HEK293 (cell line): ENCODE results near the gene SHISA9.

ENCODE experiments used
- CTCF ChIA-PET: fragments of 350-600 bp; formaldehyde crosslinking; extraction: SDS; loops from one replicate; lab custom pipeline; 2021; ENCODE audit warnings: antibody characterized with exemption; lab: Yijun Ruan, JAX
- POLR2A ChIA-PET: fragments of 300-600 bp; formaldehyde crosslinking; extraction: SDS; loops from one replicate; lab custom pipeline; 2020; ENCODE audit warnings: antibody characterized with exemption, inconsistent platforms; lab: Yijun Ruan, JAX
- H3K27ac ChIP-seq: fragments of 200-500 bp; sonication (Bioruptor generic); 2 replicates; pipeline ENCODE4 v1.5.1; 2014; ENCODE audit warnings: low read depth, low read length, control low read depth, inconsistent platforms; ENCODE audit errors: extremely low read depth
- H3K36me3 ChIP-seq, 2 experiments: fragments of 200-500 bp in 1 of 2; sonication (Bioruptor generic) in 1 of 2; 1 replicate in 1 of 2; 2 replicates in 1 of 2; pipeline ENCODE4 v1.5.1; 2014 to 2017; ENCODE audit warnings: inconsistent platforms in 2 of 2, low read length in 2 of 2; ENCODE audit not compliant: control insufficient read depth in 2 of 2, insufficient read depth in 1 of 2
- H3K4me1 ChIP-seq: fragments of 200-500 bp; sonication (Bioruptor generic); 2 replicates; pipeline ENCODE4 v1.5.1; 2014; ENCODE audit warnings: mild to moderate bottlenecking, low read length, inconsistent platforms; ENCODE audit not compliant: control insufficient read depth, insufficient read depth
- H3K4me3 ChIP-seq: 2 replicates; pipeline ENCODE4 v1.5.1; 2011; ENCODE audit warnings: low read depth, mild to moderate bottlenecking, control low read depth, low read length, moderate library complexity
- H3K9me3 ChIP-seq: fragments of 200-500 bp; sonication (Bioruptor generic); 2 replicates; pipeline ENCODE4 v1.5.1; 2014; ENCODE audit warnings: low read depth, low read length, inconsistent platforms; ENCODE audit not compliant: control insufficient read depth, insufficient read depth
- BCL11A ChIP-seq: fragments of 450-650 bp; formaldehyde crosslinking; IDR thresholded peaks from 2 replicates; pipeline ENCODE4 v1.5.1; 2016; ENCODE audit warnings: low read depth, missing biosample characterization, missing genetic modification characterization
- KLF1 ChIP-seq: fragments of 450-650 bp; formaldehyde crosslinking; IDR thresholded peaks from 2 replicates; pipeline ENCODE4 v1.5.1; 2016; ENCODE audit warnings: missing biosample characterization, missing genetic modification characterization
- MZF1 ChIP-seq: fragments of 450-650 bp; formaldehyde crosslinking; IDR thresholded peaks from 2 replicates; pipeline ENCODE4 v1.5.1; 2017; ENCODE audit warnings: missing biosample characterization, missing genetic modification characterization, borderline replicate concordance
- SCRT2 ChIP-seq: fragments of 450-650 bp; formaldehyde crosslinking; IDR thresholded peaks from 2 replicates; pipeline ENCODE4 v1.5.1; 2016; ENCODE audit warnings: missing biosample characterization, missing genetic modification characterization
- SETDB1 ChIP-seq: IDR thresholded peaks from one replicate; pipeline ENCODE4 v1.6.1; 2017; ENCODE audit warnings: mild to moderate bottlenecking, low read length, moderate library complexity, mixed read lengths; ENCODE audit not compliant: insufficient read length
- ZBTB1 ChIP-seq: fragments of 450-650 bp; formaldehyde crosslinking; IDR thresholded peaks from 2 replicates; pipeline ENCODE4 v1.5.1; 2016; ENCODE audit warnings: missing biosample characterization, missing genetic modification characterization
- ZBTB20 ChIP-seq: fragments of 450-650 bp; formaldehyde crosslinking; IDR thresholded peaks from 2 replicates; pipeline ENCODE4 v1.5.1; 2016; ENCODE audit warnings: missing biosample characterization, missing genetic modification characterization
- ZBTB7A ChIP-seq: fragments of 450-650 bp; formaldehyde crosslinking; IDR thresholded peaks from 2 replicates; pipeline ENCODE4 v1.5.1; 2016; ENCODE audit warnings: low read depth, missing biosample characterization, missing genetic modification characterization
- ZFHX2 ChIP-seq: fragments of 450-650 bp; formaldehyde crosslinking; conservative IDR thresholded peaks from 2 replicates; pipeline ENCODE4 v1.5.1; 2016; ENCODE audit warnings: missing biosample characterization, missing genetic modification characterization
- ZIC2 ChIP-seq: fragments of 450-650 bp; formaldehyde crosslinking; IDR thresholded peaks from 2 replicates; pipeline ENCODE4 v1.5.1; 2016; ENCODE audit warnings: missing biosample characterization, missing genetic modification characterization
- ZNF138 ChIP-seq: fragments of 450-650 bp; formaldehyde crosslinking; IDR thresholded peaks from 2 replicates; pipeline ENCODE4 v1.5.1; 2016; ENCODE audit warnings: missing biosample characterization, missing genetic modification characterization, borderline replicate concordance
- ZNF202 ChIP-seq: fragments of 450-650 bp; formaldehyde crosslinking; IDR thresholded peaks from 2 replicates; pipeline ENCODE4 v1.5.1; 2016; ENCODE audit warnings: missing biosample characterization, missing genetic modification characterization, borderline replicate concordance
- ZNF239 ChIP-seq: fragments of 450-650 bp; formaldehyde crosslinking; IDR thresholded peaks from 2 replicates; pipeline ENCODE4 v1.5.1; 2016; ENCODE audit warnings: missing biosample characterization, missing genetic modification characterization
- ZNF292 ChIP-seq: fragments of 450-650 bp; formaldehyde crosslinking; IDR thresholded peaks from 2 replicates; pipeline ENCODE4 v1.5.1; 2016; ENCODE audit warnings: low read depth, missing biosample characterization, missing genetic modification characterization, borderline replicate concordance
- ZNF423 ChIP-seq: fragments of 450-650 bp; formaldehyde crosslinking; IDR thresholded peaks from 2 replicates; pipeline ENCODE4 v1.5.1; 2016; ENCODE audit warnings: missing biosample characterization, missing genetic modification characterization
- ZNF548 ChIP-seq: fragments of 450-650 bp; formaldehyde crosslinking; IDR thresholded peaks from 2 replicates; pipeline ENCODE4 v1.5.1; 2016; ENCODE audit warnings: missing biosample characterization, missing genetic modification characterization
- ZNF558 ChIP-seq: fragments of 450-650 bp; formaldehyde crosslinking; IDR thresholded peaks from 2 replicates; pipeline ENCODE4 v1.5.1; 2016; ENCODE audit warnings: missing biosample characterization, missing genetic modification characterization
- ZNF600 ChIP-seq: fragments of 450-650 bp; formaldehyde crosslinking; IDR thresholded peaks from 2 replicates; pipeline ENCODE4 v1.5.1; 2016; ENCODE audit warnings: missing biosample characterization, missing genetic modification characterization
- ZNF610 ChIP-seq: fragments of 450-650 bp; formaldehyde crosslinking; IDR thresholded peaks from 2 replicates; pipeline ENCODE4 v1.5.1; 2016; ENCODE audit warnings: missing biosample characterization, missing genetic modification characterization, borderline replicate concordance
- ZNF621 ChIP-seq: fragments of 450-650 bp; formaldehyde crosslinking; IDR thresholded peaks from 2 replicates; pipeline ENCODE4 v1.5.1; 2017; ENCODE audit warnings: missing biosample characterization, missing genetic modification characterization
- ZNF76 ChIP-seq: fragments of 450-650 bp; formaldehyde crosslinking; IDR thresholded peaks from 2 replicates; pipeline ENCODE4; 2016; ENCODE audit warnings: low read depth, missing biosample characterization, missing genetic modification characterization, borderline replicate concordance
- ZNF768 ChIP-seq: fragments of 450-650 bp; formaldehyde crosslinking; IDR thresholded peaks from 2 replicates; pipeline ENCODE4 v1.5.1; 2018; ENCODE audit warnings: missing biosample characterization, mild to moderate bottlenecking, missing genetic modification characterization
- ZSCAN16 ChIP-seq: fragments of 450-650 bp; formaldehyde crosslinking; IDR thresholded peaks from 2 replicates; pipeline ENCODE4 v1.5.1; 2016; ENCODE audit warnings: missing biosample characterization, missing genetic modification characterization
- ZXDB ChIP-seq: fragments of 450-650 bp; formaldehyde crosslinking; IDR thresholded peaks from 2 replicates; pipeline ENCODE4 v1.5.1; 2016; ENCODE audit warnings: missing biosample characterization, missing genetic modification characterization
- TF ChIP-seq, protein P1 (sequence below): fragments of 450-650 bp; formaldehyde crosslinking; IDR thresholded peaks from 2 replicates; pipeline ENCODE4 v1.5.1; 2016; ENCODE audit warnings: missing biosample characterization, missing genetic modification characterization
- TF ChIP-seq, protein P2 (sequence below): fragments of 450-650 bp; formaldehyde crosslinking; IDR thresholded peaks from 2 replicates; pipeline ENCODE4 v1.5.1; 2016; ENCODE audit warnings: missing biosample characterization, missing genetic modification characterization
- TF ChIP-seq, protein P3 (sequence below): fragments of 450-650 bp; formaldehyde crosslinking; IDR thresholded peaks from 2 replicates; pipeline ENCODE4 v1.5.1; 2016; ENCODE audit warnings: missing biosample characterization, missing genetic modification characterization
- TF ChIP-seq, protein P4 (sequence below): fragments of 450-650 bp; formaldehyde crosslinking; IDR thresholded peaks from 2 replicates; pipeline ENCODE4 v1.5.1; 2016; ENCODE audit warnings: missing biosample characterization, missing genetic modification characterization, low read depth

SHISA9 gene

DNA sequence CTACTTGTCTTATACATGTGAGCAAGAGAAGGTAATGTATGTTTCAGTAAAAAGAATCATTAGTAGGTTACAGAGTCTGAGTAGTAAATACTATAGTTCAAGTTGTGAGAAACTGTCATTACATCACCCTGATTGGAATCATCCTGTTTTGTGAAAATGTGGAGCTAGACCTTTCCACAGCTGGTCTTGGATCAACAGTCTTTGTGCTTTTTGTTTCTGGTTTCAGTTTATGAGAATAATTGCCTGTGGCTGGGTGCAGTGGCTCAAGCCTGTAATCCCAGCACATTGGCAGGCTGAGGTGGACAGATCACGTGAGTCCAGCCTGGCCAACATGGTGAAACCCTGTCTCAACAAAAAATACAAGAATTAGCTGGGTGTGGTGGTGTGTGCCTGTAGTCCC, 19.7 kb upstream of the SHISA9 start:
- ChIA-PET POLR2A (no interaction called here), CTCF (interaction anchor here (0.6 to 1.4 kb wide), 3 partner anchors 13 to 1013 kb away, joined by 3 to 5 read pairs (median 3); no protein-coding TSS in a partner anchor)
- Histone ChIP-seq H3K9me3 (no peaks in the 10 kb centered on the region), H3K4me1 (no peaks in the 10 kb centered on the region), H3K4me3 (no peak overlapping the region), H3K27ac (no peak overlapping the region), H3K36me3 (no peaks in the 10 kb centered on the region)
- TF ChIP-seq ZNF610 (tag by site-specific recombination) (no peak), ZNF138 (tag by site-specific recombination) (no peak), ZNF76 (tag by site-specific recombination) (no peak), ZNF558 (tag by site-specific recombination) (no peak), ZBTB20 (tag by site-specific recombination) (no peak), SCRT2 (no peak), ZNF423 (tag by site-specific recombination) (no peak), KLF1 (tag by site-specific recombination) (no peak), ZNF768 (tag by site-specific recombination) (no peak), ZNF239 (tag by site-specific recombination) (no peak), ZNF292 (tag by site-specific recombination) (no peak), ZXDB (tag by site-specific recombination) (no peak), SETDB1 (no peak)
- TF ChIP-seq, protein P1, sequence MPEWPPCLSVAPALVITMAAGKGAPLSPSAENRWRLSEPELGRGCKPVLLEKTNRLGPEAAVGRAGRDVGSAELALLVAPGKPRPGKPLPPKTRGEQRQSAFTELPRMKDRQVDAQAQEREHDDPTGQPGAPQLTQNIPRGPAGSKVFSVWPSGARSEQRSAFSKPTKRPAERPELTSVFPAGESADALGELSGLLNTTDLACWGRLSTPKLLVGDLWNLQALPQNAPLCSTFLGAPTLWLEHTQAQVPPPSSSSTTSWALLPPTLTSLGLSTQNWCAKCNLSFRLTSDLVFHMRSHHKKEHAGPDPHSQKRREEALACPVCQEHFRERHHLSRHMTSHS (tag by site-specific recombination) = no peak
- TF ChIP-seq, protein P2, sequence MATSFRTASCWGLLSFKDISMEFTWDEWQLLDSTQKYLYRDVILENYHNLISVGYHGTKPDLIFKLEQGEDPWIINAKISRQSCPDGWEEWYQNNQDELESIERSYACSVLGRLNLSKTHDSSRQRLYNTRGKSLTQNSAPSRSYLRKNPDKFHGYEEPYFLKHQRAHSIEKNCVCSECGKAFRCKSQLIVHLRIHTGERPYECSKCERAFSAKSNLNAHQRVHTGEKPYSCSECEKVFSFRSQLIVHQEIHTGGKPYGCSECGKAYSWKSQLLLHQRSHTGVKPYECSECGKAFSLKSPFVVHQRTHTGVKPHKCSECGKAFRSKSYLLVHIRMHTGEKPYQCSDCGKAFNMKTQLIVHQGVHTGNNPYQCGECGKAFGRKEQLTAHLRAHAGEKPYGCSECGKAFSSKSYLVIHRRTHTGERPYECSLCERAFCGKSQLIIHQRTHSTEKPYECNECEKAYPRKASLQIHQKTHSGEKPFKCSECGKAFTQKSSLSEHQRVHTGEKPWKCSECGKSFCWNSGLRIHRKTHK (tag by site-specific recombination) = no peak

DNA sequence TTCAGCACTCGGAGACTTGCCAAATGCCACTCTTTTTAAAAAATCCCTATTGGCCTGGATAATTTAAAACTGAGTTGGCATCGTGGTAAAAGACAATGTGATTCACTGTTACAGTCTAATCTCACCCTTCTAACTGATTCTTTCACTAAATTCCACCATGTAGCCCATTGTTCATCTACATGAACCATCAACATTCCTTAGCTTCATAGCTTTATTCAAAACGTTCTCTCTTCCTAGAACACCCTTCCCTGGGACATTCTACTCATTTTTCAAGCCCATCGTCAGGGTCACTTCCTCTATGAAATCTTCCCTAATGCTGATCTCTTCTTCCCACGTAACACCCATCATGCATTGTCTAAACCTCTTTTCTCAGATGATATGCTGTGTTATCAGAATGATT, 15.7 kb upstream of the SHISA9 start:
- Histone ChIP-seq H3K36me3 (no peaks in the 10 kb centered on the region), H3K4me1 (no peaks in the 10 kb centered on the region), H3K27ac (no peak overlapping the region), H3K4me3 (no peak overlapping the region), H3K9me3 (no peaks in the 10 kb centered on the region)
- TF ChIP-seq ZBTB7A (tag by site-specific recombination) (no peak), ZBTB1 (tag by site-specific recombination) (no peak), ZNF423 (tag by site-specific recombination) (no peak), ZSCAN16 (tag by site-specific recombination) (no peak), BCL11A (no peak), ZNF621 (tag by site-specific recombination) (no peak), ZNF548 (tag by site-specific recombination) (no peak), MZF1 (no peak), ZNF239 (tag by site-specific recombination) (no peak)
- ChIA-PET POLR2A (no interaction called here), CTCF (interaction anchor here (0.5 to 0.6 kb wide), 2 partner anchors 12 to 247 kb away, joined by 3 to 4 read pairs; no protein-coding TSS in a partner anchor)

DNA sequence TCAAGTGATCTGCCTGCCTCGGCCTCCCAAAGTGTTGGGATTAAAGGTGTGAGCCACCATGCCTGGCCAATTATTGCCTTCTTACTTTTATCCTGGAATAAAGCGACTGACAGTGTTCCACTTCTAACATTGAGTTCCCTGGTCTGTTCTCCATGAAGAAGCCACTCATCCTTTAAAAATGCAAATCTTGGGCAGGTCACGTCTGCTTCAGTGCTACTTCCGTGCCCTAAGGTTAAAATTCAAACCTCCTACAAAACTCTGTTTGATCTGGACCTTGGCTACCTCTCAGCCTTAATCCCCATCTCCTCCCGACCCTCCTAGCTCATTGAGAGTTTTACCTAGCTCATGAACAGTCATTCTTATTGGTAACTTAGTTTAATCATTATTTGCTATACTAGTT, 9.6 kb upstream of the SHISA9 start:
- ChIA-PET POLR2A (interaction anchor here (0.7 kb wide), 1 partner anchor 216 kb away, joined by 3 read pairs; no protein-coding TSS in a partner anchor), CTCF (no interaction called here)
- Histone ChIP-seq H3K4me1 (no peaks in the 10 kb centered on the region), H3K9me3 (no peaks in the 10 kb centered on the region), H3K27ac (no peak overlapping the region), H3K36me3 (no peaks in the 10 kb centered on the region), H3K4me3 (no peak overlapping the region)
- TF ChIP-seq, protein P3, sequence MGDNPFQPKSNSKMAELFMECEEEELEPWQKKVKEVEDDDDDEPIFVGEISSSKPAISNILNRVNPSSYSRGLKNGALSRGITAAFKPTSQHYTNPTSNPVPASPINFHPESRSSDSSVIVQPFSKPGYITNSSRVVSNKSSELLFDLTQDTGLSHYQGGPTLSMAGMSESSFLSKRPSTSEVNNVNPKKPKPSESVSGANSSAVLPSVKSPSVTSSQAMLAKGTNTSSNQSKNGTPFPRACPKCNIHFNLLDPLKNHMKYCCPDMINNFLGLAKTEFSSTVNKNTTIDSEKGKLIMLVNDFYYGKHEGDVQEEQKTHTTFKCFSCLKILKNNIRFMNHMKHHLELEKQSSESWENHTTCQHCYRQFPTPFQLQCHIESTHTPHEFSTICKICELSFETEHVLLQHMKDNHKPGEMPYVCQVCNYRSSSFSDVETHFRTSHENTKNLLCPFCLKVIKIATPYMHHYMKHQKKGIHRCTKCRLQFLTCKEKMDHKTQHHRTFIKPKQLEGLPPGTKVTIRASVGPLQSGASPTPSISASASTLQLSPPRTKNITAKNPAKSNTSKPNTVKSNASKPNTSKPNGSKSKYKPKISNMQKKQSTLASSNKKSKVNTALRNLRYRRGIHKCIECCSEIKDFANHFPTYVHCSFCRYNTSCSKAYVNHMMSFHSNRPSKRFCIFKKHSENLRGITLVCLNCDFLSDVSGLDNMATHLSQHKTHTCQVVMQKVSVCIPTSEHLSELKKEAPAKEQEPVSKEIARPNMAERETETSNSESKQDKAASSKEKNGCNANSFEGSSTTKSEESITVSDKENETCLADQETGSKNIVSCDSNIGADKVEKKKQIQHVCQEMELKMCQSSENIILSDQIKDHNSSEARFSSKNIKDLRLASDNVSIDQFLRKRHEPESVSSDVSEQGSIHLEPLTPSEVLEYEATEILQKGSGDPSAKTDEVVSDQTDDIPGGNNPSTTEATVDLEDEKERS (tag by site-specific recombination) = no peak
- no peak for TF ChIP-seq ZNF202 (tag by site-specific recombination)
- TF ChIP-seq ZIC2 (tag by site-specific recombination) = no peak
- TF ChIP-seq ZFHX2 (tag by site-specific recombination) = no peak
- TF ChIP-seq ZNF600 (tag by site-specific recombination) = no peak
- TF ChIP-seq, protein P4, sequence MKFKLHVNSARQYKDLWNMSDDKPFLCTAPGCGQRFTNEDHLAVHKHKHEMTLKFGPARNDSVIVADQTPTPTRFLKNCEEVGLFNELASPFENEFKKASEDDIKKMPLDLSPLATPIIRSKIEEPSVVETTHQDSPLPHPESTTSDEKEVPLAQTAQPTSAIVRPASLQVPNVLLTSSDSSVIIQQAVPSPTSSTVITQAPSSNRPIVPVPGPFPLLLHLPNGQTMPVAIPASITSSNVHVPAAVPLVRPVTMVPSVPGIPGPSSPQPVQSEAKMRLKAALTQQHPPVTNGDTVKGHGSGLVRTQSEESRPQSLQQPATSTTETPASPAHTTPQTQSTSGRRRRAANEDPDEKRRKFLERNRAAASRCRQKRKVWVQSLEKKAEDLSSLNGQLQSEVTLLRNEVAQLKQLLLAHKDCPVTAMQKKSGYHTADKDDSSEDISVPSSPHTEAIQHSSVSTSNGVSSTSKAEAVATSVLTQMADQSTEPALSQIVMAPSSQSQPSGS (tag by site-specific recombination) = no peak
